ENCODE data around the gene TBC1D3C. TPM values are rescaled to one million over a fixed set of nuclear protein-coding genes. Genes with fewer than 3 reads are reported as not detected.
"Not testable (repeated sequence)": the region's sequence is repeated elsewhere in the genome, so short reads cannot be mapped to it uniquely, and the experiment has no call there.

The TBC1D3C gene
- total RNA-seq (ENCODE audit: low replicate concordance) = not detected in 2 replicates
- long read RNA-seq = 0 reads

DNA sequence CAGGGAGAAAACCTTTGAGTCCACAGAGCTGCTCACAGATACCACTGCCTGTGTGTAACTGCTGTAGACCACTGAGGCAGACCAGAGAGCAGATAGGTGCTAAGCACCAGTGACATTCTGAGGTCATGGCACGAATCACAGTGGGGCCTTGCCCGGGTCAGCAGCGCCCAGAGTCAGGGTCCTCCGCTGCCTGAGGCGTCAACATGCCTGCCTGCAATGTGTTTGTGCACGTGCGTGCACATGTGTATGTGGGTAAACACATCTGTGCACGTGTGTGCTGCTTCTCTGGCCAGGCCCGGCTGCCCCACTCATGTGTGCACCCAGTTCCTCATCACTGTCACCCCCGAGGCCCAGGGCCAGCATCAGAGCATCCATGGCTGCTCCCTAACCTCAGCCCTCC lies at the start of gene TBC1D3C:
TBC1D3C (minus strand) TSS at position 101 of the 400 bp plus-strand sequence. CDS start 1,568 bp downstream, outside the sequence.
- not testable (repeated sequence) for H3K27ac Mint-ChIP-seq; H3K4me3 Mint-ChIP-seq; H3K4me1 Mint-ChIP-seq (ENCODE audit: unreplicated experiment); DNase-seq (ENCODE audit: extremely low spot score, unreplicated experiment); H3K36me3 Mint-ChIP-seq; H3K9me3 Mint-ChIP-seq; H3K27me3 Mint-ChIP-seq

DNA sequence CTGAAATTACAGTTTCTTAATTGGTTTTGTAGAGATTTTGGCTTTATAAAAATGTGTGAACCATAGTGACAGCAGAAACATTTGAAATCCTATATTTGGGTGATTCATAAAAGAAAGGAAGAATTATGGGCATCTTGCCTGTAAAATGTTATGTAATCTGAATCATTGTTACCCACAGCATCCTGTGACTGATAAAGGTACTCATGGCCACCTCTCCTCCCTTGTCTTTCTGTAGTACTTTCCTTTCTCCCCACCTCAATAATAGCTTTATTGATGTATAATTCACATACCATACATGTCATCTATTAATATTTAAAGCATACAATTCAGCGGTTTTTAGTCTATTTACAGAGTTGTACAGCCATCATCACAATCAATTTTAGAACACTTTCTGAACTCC lies 30.8 kb upstream of the TBC1D3C start:
- not testable (repeated sequence) for DNase-seq (ENCODE audit: extremely low spot score, unreplicated experiment); H3K9me3 Mint-ChIP-seq; H3K4me1 Mint-ChIP-seq (ENCODE audit: unreplicated experiment); H3K36me3 Mint-ChIP-seq; H3K27me3 Mint-ChIP-seq; H3K4me3 Mint-ChIP-seq; H3K27ac Mint-ChIP-seq

DNA sequence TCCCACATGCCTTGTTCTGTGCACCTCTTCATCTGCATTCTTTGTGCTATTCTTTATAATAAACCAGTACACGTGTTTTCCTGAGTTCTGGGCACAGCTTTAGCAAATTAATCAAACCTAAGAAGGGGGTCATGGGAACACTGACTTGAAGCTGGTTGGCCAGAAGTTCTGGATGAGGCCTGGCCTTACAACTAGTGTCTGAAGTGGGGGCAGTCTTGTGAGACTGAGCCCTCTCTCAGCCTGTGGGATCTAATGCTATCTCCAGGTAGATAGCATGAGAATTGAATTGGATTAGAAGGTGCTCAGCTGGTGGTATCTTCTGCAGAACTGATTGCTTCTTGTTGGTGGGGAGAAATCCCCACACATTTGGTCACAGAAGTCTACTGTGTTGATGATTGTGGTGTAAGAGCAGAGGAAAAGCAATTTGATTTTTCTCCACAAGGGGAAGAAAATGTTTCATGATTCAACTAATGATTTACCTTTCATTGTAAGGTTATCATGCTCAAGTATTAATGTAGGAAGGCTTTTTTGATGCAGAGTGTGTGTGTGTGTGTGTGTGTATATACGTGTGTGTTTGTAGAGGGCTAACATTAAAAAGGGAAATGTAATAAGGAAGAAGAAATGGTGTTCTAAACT lies 25.7 kb upstream of the TBC1D3C start:
- H3K27ac Mint-ChIP-seq; H3K36me3 Mint-ChIP-seq; H3K9me3 Mint-ChIP-seq; H3K4me1 Mint-ChIP-seq (ENCODE audit: unreplicated experiment); DNase-seq (ENCODE audit: extremely low spot score, unreplicated experiment); H3K27me3 Mint-ChIP-seq; H3K4me3 Mint-ChIP-seq: not testable (repeated sequence)

DNA sequence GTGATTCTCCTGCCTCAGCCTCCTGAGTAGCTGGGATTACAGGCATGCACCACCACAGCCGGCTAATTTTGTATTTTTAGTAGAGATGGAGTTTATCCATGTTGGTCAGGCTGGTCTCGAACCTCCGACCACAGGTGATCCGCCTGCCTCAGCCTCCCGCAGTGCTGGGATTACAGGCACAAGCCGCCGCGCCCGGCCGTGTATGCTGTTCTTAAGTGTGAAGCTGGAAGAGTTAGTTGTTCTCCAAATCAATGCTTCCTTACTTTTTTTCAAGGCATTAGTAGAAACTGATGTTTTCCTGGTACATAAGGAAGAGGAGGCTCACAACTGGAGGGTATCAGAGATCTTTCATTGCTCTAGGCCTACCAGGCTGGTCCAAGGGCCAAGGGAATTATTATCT lies 19.7 kb upstream of the TBC1D3C start:
- H3K4me1 Mint-ChIP-seq (ENCODE audit: unreplicated experiment); H3K4me3 Mint-ChIP-seq; H3K36me3 Mint-ChIP-seq; H3K27me3 Mint-ChIP-seq; H3K27ac Mint-ChIP-seq; H3K9me3 Mint-ChIP-seq; DNase-seq (ENCODE audit: extremely low spot score, unreplicated experiment): not testable (repeated sequence)

DNA sequence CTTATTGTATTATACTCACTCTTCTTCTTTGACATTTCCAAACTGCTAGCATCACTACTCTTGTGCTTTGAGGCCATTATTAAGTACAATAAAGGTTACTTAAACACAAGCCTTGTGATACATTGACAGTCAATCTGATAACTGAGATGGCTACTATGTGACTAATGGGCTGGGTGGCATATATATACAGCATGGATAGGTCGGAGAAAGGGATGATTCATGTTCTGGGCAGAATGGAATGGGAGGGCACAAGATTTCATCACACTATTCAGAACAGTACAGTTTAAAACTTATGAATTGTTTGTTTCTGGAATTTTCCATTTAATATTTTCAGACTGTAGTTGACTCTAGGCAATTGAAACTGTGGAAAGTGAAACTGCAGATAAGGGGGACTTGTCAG lies 18.9 kb upstream of the TBC1D3C start:
- not testable (repeated sequence) for H3K36me3 Mint-ChIP-seq; H3K27ac Mint-ChIP-seq; H3K9me3 Mint-ChIP-seq; H3K27me3 Mint-ChIP-seq; H3K4me3 Mint-ChIP-seq; H3K4me1 Mint-ChIP-seq (ENCODE audit: unreplicated experiment); DNase-seq (ENCODE audit: extremely low spot score, unreplicated experiment)

Other genes starting within 250 kb of the TBC1D3C start
- gene TBC1D3K, start 144.2 kb downstream of the TBC1D3C start, total RNA-seq (ENCODE audit: low replicate concordance) = not detected in 2 replicates
- gene TBC1D3L, start 79.6 kb downstream of the TBC1D3C start, total RNA-seq (ENCODE audit: low replicate concordance) = 32.4 and 44.9 TPM in 2 replicates
- gene TBC1D3D, start 64.7 kb downstream of the TBC1D3C start, total RNA-seq (ENCODE audit: low replicate concordance) = 0.60 TPM in 1 of 2 replicates, not detected in the other
- not detected in 2 replicates for gene TBC1D3E, start 59.3 kb upstream of the TBC1D3C start, total RNA-seq (ENCODE audit: low replicate concordance)
- gene TBC1D3, start 123.9 kb upstream of the TBC1D3C start, total RNA-seq (ENCODE audit: low replicate concordance) = not detected in 2 replicates
- gene MRPL45, start 228.5 kb upstream of the TBC1D3C start, total RNA-seq (ENCODE audit: low replicate concordance) = 37.3 and 47.1 TPM in 2 replicates